ENCODE results near the gene CYRIA. TPM values are rescaled to one million over a fixed set of nuclear protein-coding genes. Genes with fewer than 3 reads are reported as not detected.

CYRIA gene
- total and polyA plus RNA-seq, 2 donors (not counting 3 experiments of a cell fraction or from before 2014, with no cell fraction given), result 9.3 to 38.4 TPM

GRCh38 chr2:16664809-16665747 is 556 bp downstream of the CYRIA start:
- Histone ChIP-seq H3K9me1 (replicated peaks; ENCODE audit: control insufficient read depth, extremely low read depth, insufficient read depth, low read length) (no peaks in the 10 kb centered on the region), H3K4me2 (ENCODE audit: insufficient read depth, low read length) (peak overlapping the region; percentile 51), H3K9me3 (replicated peaks; ENCODE audit: control insufficient read depth, insufficient read depth, low read length) (no peaks in the 10 kb centered on the region), H4K20me1 (replicated peaks; ENCODE audit: control insufficient read depth, extremely low read depth, insufficient read depth, low read length) (no peaks in the 10 kb centered on the region), H3K27ac (ENCODE audit: insufficient read depth, low read depth, low read length) (peak overlapping the region; percentile 28), H3K79me2 (ENCODE audit: control insufficient read depth, insufficient read depth, low read length) (peaks cover 37% of the 10 kb centered on the region), H3K4me1 (ENCODE audit: control insufficient read depth, extremely low read depth, insufficient read depth, low read length) (peaks cover 36% of the 10 kb centered on the region), H3K36me3 (ENCODE audit: control insufficient read depth in 2 of 2, extremely low read depth in 1 of 2, insufficient read depth in 2 of 2, low read length in 2 of 2) (no peaks in the 10 kb centered on the region), H3K9ac (replicated peaks; ENCODE audit: extremely low read depth, insufficient read depth, low read length) (peak overlapping the region; percentile 78), H2AFZ (ENCODE audit: low read depth, low read length) (no peak overlapping the region), H3K4me3 (replicated peaks in 1 of 3; ENCODE audit: insufficient read depth in 1 of 3, low read depth in 1 of 3, low read length in 3 of 3) (peak overlapping the region; percentile 31 to 86 (median 62)), H3K27me3 (ENCODE audit: control insufficient read depth in 2 of 2, insufficient read depth in 2 of 2, low read length in 2 of 2) (no peaks in the 10 kb centered on the region)
- intact Hi-C loops (cut with micrococcal nuclease), result loop anchor here (5.0 to 10.0 kb wide), 2 partner anchors 92 to 1090 kb away; partner anchors contain the start of genes GEN1 and SMC6
- POLR2A ChIA-PET, result no interaction called here
- DNase-seq (ENCODE audit: low read depth, low spot score) (no peak), FAIRE-seq (no peak)
- TF ChIP-seq POLR2A (IDR thresholded peaks at IDR 0.05; ENCODE audit: low read depth, low read length), result no peak
- CTCF ChIA-PET, result interaction anchor here (1.3 to 6.1 kb wide), 4 partner anchors 12 to 57 kb away, joined by 4 to 48 read pairs (median 6); no protein-coding TSS in a partner anchor
- BruUV-seq (replicated peaks), result TSS peak; percentile 23
- dilution Hi-C loops (cut with MboI; ENCODE audit: extremely low pct_ligation_motif_present, low sequenced_read_pairs), result no loop called here

GRCh38 chr2:16664052-16664731 is 1.4 kb downstream of the CYRIA start:
- Histone ChIP-seq H3K9ac (replicated peaks; ENCODE audit: extremely low read depth, insufficient read depth, low read length) (peak overlapping the region; percentile 78), H3K9me3 (replicated peaks; ENCODE audit: control insufficient read depth, insufficient read depth, low read length) (no peaks in the 10 kb centered on the region), H2AFZ (ENCODE audit: low read depth, low read length) (no peak overlapping the region), H3K27me3 (ENCODE audit: control insufficient read depth in 2 of 2, insufficient read depth in 2 of 2, low read length in 2 of 2) (no peaks in the 10 kb centered on the region), H3K79me2 (ENCODE audit: control insufficient read depth, insufficient read depth, low read length) (peaks cover 43% of the 10 kb centered on the region), H3K4me1 (ENCODE audit: control insufficient read depth, extremely low read depth, insufficient read depth, low read length) (peaks cover 36% of the 10 kb centered on the region), H3K4me2 (ENCODE audit: insufficient read depth, low read length) (peak overlapping the region; percentile 51), H3K27ac (ENCODE audit: insufficient read depth, low read depth, low read length) (no peak overlapping the region), H3K9me1 (replicated peaks; ENCODE audit: control insufficient read depth, extremely low read depth, insufficient read depth, low read length) (no peaks in the 10 kb centered on the region), H3K4me3 (replicated peaks in 1 of 3; ENCODE audit: insufficient read depth in 1 of 3, low read depth in 1 of 3, low read length in 3 of 3) (peak overlapping the region in 2 of 3 experiments; percentile 62 to 86), H3K36me3 (ENCODE audit: control insufficient read depth in 2 of 2, extremely low read depth in 1 of 2, insufficient read depth in 2 of 2, low read length in 2 of 2) (no peaks in the 10 kb centered on the region), H4K20me1 (replicated peaks; ENCODE audit: control insufficient read depth, extremely low read depth, insufficient read depth, low read length) (no peaks in the 10 kb centered on the region)
- intact Hi-C loops (cut with micrococcal nuclease) (loop anchor here (10.0 kb wide), 1 partner anchor 1091 kb away; the partner anchor contains the start of genes GEN1 and SMC6), dilution Hi-C loops (cut with MboI; ENCODE audit: extremely low pct_ligation_motif_present, low sequenced_read_pairs) (no loop called here)
- POLR2A ChIA-PET, result no interaction called here
- BruUV-seq (replicated peaks), result no TSS peak
- peak; percentile 60 for FAIRE-seq
- peak; percentile 78 for DNase-seq (ENCODE audit: low read depth, low spot score)
- TF ChIP-seq JUN (IDR thresholded peaks at IDR 0.05; ENCODE audit: borderline replicate concordance, insufficient read depth, insufficient read length, low read depth), result no peak
- TF ChIP-seq MAX (IDR thresholded peaks at IDR 0.05; ENCODE audit: insufficient read depth, insufficient read length), result no peak
- no peak for TF ChIP-seq FOS (IDR thresholded peaks at IDR 0.05; ENCODE audit: borderline replicate concordance, insufficient read depth, low read length)
- TF ChIP-seq MYC (IDR thresholded peaks at IDR 0.05; ENCODE audit: low read depth, low read length), result no peak
- no peak for TF ChIP-seq EZH2 (IDR thresholded peaks at IDR 0.05; ENCODE audit: borderline replicate concordance, low read depth, low read length, severe bottlenecking)
- no peak for TF ChIP-seq POLR2A (IDR thresholded peaks at IDR 0.05; ENCODE audit: low read depth, low read length)
- TF ChIP-seq CTCF (IDR thresholded peaks at IDR 0.05; ENCODE audit: extremely low read depth in 1 of 2, insufficient read depth in 1 of 2, low read depth in 1 of 2, low read length in 2 of 2), result no peak
- no peak for TF ChIP-seq GATA2 (IDR thresholded peaks at IDR 0.05; ENCODE audit: insufficient read depth, insufficient read length, low read depth, low read length)
- no peak for TF ChIP-seq POLR2AphosphoS5 (IDR thresholded peaks at IDR 0.05; ENCODE audit: insufficient read depth, low read depth, low read length)
- CTCF ChIA-PET, result interaction anchor here (0.9 to 6.1 kb wide), 6 partner anchors 11 to 56 kb away, joined by 3 to 48 read pairs (median 4); no protein-coding TSS in a partner anchor
